DOHH2 (cell line): ENCODE data around the gene C5.

Experiments
- EZH2phosphoT487 ChIP-seq: fragments of 200-600 bp; sonication (generic); IDR thresholded peaks from 2 replicates; pipeline ENCODE4 v1.6.1; 2017; ENCODE audit warnings: borderline replicate concordance, mild to moderate bottlenecking, antibody characterized with exemption, low read length, moderate library complexity, mixed read lengths
- TF ChIP-seq, protein P1 (sequence below): fragments of 200-600 bp; sonication (generic); IDR thresholded peaks from one replicate; pipeline ENCODE4 v1.5.1; 2014; ENCODE audit warnings: antibody characterized with exemption, mild to moderate bottlenecking, low read depth, low read length; ENCODE audit not compliant: poor library complexity, severe bottlenecking

DNA sequence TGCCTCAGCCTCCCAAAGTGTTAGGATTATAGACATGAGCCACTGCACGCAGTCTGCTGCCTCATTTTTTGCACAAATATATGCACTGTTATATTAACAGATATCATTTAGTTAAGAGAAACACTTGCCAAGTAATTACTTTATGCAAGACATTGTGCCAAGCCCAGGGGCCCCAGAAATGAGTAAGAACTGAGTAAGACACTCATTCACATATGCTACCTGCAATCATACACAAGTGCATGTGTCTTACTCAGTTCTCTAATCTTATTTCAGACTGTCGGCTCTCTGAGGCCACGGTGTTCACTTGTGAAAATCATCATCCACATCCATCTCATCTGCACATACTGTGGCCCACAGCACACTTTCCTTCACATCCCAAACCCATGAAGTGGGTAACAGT lies 139.4 kb downstream of the C5 start:
- TF ChIP-seq, protein P1, sequence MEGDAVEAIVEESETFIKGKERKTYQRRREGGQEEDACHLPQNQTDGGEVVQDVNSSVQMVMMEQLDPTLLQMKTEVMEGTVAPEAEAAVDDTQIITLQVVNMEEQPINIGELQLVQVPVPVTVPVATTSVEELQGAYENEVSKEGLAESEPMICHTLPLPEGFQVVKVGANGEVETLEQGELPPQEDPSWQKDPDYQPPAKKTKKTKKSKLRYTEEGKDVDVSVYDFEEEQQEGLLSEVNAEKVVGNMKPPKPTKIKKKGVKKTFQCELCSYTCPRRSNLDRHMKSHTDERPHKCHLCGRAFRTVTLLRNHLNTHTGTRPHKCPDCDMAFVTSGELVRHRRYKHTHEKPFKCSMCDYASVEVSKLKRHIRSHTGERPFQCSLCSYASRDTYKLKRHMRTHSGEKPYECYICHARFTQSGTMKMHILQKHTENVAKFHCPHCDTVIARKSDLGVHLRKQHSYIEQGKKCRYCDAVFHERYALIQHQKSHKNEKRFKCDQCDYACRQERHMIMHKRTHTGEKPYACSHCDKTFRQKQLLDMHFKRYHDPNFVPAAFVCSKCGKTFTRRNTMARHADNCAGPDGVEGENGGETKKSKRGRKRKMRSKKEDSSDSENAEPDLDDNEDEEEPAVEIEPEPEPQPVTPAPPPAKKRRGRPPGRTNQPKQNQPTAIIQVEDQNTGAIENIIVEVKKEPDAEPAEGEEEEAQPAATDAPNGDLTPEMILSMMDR: no peak
- no peak for TF ChIP-seq EZH2phosphoT487
